GM21825 (cell line): ENCODE data around the gene HACD4.

ENCODE experiments used
- ATAC-seq: cut with Tn5 transposase; IDR thresholded peaks from one replicate; pipeline ENCODE4 v1.9.1; 2021; ENCODE audit warnings: mild to moderate bottlenecking, moderate library complexity; ENCODE audit not compliant: unreplicated experiment

Gene HACD4, protein sequence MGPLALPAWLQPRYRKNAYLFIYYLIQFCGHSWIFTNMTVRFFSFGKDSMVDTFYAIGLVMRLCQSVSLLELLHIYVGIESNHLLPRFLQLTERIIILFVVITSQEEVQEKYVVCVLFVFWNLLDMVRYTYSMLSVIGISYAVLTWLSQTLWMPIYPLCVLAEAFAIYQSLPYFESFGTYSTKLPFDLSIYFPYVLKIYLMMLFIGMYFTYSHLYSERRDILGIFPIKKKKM

DNA sequence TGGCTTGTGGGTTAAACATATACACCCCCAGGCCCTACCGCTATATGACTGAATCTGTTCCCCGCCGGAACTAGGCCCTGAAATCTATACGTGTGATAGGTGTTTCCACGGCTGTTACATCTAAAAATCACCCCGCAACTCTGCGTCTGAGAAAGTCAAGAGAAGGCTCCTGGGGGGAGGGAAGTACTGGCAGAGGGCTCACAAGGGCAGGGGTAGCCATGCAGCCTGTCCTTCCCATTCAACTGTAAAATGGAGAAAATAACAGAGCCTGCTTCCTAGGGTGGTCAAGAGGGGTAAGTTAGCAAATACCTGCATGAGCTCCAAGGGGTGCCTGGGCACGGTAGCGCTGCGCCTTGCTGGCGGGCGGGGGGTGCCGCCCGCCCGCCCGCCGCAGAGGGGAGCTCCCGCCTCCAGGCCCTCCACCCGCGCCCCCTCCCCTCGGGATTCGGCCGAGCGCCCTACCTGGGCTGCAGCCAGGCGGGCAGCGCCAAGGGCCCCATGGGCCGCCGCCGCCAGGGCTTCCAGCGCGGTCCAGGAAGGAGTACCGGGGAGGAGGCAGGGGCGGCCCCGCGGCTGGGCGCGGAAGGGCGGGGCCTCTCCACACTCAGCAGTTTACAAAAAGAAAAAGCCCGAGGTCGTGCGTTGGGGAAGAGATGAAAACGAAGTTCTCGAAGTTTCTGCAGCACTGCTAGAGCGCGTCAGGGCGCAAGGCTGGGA is at the start of gene HACD4:
HACD4 (minus strand) TSS at position 550 of the 717 bp plus-strand sequence; CDS start at position 500, 50 bp downstream.
- ATAC-seq, result peak; percentile 77

DNA sequence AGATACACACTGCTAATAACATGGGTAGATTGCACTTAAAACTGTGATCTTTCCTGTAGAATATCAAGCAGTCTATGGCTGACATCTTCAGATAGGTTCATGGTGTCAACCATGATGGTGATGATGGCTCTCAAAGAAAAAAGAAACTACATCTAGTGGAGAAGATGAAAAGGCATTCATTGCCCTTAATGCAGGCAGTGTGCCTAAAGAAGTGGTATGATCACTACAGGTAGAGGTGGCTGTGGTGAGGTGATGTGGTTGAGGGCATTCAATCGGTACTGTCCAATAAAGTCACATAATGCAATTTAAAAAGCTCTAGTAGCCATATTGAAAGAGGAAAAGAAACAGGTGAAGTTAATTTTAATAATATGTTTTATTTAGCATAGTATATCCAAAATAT is 49.4 kb upstream of the HACD4 start:
- ATAC-seq, result no peak

DNA sequence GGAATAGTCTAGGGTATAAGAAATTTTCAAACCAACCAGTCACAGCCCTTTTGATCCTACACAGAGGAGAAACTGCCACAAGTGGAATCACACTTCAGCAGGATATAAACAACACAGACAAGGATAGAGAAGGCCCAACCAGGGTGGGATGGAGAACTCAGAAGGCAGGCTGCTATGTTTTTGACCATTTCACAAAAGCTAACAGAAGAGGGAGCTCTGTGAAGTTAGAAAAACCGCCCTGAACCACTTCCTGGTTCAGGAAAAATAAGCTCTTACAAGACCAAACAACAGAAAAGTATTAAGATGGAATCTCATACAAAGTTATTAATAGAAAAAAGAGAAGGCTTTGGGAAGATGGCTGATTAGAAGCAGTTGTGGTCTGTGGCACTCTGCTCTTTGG is 47.3 kb upstream of the HACD4 start:
- ATAC-seq, result no peak

DNA sequence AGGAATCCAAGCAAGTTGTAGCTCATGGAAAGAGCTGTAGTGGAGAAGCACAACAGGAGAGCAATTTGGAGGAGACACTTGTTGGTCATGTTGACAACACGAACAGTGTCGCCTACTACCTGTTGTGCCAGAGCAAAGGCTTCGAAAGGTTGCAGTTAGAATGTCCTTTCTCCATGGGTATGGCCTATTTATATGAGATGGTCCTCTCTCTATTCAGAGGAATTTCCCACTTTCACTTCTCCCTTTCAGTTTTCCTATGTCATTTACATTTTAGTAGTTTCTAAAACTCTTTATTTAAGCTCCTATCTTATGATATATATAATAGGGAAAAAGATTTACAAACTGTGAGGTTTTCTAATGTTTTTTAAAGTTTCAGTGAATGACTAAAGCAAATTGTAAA is 46.3 kb upstream of the HACD4 start, which contains the start of gene IFNB1:
IFNB1 (minus strand) TSS at position 162 of the 400 bp plus-strand sequence; CDS start at position 89, 73 bp downstream.
- no peak for ATAC-seq

DNA sequence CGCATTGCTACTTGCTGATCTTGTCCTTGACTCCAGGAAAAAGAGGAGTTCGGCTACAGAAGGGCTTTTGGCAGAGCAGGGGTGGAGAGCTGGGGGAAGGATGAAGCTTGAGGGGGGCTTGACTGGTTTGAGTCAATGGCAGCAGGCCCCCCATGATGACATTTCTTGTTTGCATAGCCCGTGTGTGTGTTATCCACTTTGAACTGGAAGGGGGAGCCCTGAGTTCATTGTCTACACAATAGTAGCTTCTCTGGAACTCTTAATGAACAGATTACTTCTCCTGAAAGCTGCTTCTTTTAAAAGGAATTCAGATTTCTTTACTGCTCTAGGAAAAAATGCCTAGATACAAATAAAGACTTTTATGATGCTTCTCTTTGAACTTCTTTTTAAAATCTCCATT is 44.0 kb upstream of the HACD4 start:
- ATAC-seq, result no peak

DNA sequence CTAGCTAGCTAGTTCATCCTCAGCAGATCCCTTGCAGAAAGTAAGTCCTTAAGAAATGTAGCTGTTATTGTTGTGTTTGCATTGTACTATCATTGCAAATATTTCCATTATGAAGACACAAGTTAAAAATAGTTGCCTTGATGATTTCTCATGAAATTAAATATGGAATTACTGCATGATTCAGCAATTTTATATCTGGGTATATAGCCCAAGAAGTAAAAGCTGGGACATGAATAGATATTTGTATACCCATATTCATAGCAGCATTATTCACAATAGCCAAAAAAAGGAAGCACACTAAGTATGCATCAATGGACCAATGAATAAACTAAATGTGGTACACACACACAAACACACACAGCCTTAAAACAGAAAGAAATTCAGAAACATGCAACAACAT is 39.5 kb upstream of the HACD4 start:
- ATAC-seq, result no peak

DNA sequence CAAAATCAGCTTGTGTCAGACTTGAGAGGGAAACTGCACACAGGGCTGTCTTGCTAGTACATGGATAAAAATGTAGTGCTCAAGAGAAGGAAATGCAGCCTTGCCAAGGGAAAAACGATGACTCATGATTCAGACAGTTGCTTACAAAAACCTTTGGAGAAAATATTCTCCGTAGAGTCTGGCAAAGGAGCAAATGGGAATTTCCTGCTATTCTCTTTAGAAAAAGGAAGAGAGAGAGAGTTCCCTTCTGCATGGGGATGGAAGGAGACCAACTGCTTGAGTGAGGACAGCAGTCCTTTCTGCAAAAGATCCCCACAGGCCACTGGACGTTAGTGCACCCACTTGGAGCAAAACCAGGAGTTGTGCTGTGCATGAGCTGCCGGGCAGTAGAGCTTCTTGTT is 38.7 kb upstream of the HACD4 start:
- ATAC-seq, result no peak

DNA sequence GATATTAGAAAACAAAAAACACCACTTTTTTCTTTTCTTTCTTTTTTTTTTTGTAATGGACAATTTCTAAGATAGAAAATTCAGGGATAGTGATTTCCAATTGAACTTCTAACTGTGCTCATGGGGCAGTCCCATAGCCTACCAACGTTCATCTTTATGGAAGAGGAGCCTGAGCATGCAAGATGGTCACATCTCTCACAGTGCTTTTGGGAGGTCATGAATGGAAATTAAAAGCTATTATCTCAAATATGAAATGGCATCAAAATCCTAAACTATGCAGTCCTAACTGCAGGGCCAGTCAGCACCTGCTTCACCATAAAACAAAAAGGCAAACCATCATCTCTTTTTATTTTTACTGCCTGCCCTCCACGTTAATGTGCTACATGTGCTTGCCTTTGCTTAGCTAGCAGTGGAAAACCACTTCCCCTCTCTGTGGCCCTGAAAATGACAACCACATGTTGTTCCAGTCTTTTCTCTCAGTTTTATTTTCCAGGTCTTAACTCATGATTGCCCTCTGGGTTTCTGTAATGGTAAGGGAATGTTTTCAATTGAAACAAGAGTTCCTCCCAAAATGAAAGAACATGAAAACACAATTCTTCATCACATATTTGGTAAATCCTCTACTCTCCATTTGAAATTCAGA is 29.6 kb upstream of the HACD4 start:
- peak; percentile 63 for ATAC-seq

DNA sequence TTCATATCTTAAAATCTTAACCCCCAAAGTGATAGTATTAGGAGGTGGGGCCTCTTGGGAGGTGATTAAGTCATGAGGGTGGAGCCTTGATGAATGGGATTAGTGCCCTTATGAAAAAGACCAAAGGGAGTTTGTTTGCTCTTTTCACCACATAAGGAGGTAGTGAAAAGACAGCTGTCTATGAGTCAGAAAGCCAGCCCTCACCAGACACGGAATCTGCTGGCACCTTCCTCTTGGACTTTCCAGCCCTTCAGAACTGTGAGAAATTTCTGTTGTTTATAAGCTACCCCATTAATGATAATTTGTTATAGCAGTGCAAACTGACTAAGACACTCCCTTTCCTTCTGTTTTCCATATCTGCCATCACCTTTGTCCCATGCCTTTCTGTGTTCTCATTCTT is 25.5 kb upstream of the HACD4 start:
- ATAC-seq, result no peak

DNA sequence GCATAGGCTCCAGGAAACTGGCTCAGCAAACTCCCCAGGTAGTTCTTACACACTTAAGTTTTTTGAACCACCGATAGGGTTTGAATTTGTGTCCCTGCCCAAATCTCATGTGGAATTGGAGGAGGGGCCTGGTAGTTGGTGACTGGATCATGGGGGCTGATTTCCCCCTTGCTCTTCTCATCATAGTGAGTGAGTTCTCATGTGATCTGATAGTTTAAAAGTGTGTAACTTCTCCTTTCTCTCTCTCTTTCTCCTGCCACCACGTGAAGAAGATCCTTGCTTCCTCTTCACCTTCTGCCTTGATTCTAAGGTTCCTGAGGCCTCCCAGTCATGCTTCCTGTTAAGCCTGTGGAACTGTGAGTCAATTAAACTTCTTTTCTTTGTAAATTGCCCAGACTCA is 22.4 kb upstream of the HACD4 start:
- ATAC-seq, result no peak

DNA sequence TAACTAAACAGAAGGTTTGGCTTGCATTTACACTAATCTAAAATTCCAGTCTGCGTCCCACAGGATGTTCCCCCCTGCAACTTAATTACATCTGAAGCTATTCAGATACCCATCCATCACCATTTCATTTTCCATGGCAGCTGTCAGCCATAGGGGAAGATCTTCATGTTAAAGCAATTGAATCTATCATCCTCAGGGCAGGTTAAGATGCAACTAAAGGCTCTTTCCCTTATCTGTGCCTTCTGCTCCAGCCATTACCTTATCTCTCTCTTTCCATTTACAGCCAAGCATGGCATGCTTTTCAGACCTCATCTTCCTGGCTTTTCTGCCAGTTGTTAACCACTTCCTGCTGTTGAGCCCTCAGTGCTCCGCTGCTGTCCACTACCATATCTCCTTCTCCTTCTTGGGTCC is 15.8 kb upstream of the HACD4 start:
- no peak for ATAC-seq

DNA sequence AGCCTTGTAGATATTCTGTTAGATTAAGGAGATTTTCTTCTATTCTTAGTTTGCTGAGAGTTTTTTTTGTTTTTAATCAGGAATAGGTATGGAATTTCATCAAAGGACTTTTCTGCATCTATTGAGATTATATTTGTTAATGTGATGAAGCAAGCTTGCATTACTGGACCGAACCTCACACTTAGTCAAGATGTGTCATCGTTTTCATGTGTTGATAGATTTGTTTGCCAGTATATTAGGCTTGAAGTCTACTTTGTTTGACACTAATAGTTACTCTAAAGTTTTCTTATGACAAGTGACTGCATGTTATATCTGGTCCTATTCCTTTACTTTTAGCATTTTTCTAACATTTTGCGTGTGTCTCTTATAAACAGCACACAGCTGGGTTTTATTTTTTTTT is 12.4 kb upstream of the HACD4 start:
- ATAC-seq, result no peak

DNA sequence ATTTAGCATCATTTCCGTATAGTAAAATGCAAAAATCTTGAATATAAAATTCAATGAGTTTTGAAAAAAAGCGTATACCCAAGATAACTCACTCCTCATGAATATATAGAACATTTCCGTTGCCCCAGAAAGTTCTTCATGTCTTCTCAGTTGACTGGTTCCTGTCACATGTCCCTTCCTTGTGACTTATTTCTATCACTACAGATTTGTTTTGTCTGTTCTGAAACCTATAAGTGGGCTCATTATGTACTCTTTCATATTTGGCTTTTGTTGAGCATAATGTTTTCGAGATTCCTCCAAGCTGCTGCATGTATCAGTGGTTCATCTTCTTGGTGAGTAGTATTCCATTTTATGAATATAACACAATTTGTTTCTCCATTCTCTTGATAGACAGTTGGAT is 11.0 kb upstream of the HACD4 start:
- no peak for ATAC-seq

DNA sequence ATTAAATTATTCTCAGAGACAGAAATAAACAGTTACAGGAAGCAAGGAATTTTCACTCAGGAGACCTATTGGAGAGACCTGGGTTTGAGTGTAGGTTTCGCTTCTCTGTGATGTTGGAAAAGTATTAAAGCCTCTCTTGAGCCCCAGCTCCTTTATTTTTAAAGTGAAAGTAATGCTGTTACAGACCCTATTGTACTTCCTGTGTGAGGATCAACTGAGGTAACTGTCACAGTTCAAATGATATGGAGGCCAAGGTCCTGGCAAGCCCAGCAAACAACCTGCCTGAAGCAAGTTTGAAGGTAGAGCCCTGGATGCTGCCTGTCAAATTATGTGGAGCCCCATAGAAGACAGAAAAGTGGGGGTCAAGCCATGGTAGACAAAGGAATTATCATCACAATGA is 7.9 kb upstream of the HACD4 start:
- no peak for ATAC-seq

DNA sequence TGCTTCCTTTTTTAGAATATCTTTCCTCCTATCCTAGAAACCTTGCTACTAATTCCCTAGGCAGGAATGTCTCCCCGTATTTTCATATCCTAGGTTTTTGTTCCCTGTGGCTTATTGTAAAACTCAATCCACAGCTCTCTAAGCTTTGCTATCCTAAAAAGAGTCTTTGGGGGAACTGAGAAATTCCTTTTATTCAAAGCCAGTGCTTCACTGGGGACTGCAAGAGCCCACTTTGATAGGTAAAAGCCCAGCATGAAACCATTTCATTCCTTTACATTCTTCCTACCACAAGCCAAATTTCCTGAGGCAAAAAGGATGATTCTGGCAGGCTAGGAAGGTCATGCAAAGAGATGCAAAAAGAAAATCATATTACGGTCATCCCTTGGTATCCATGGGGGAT is 5.8 kb upstream of the HACD4 start:
- no peak for ATAC-seq

DNA sequence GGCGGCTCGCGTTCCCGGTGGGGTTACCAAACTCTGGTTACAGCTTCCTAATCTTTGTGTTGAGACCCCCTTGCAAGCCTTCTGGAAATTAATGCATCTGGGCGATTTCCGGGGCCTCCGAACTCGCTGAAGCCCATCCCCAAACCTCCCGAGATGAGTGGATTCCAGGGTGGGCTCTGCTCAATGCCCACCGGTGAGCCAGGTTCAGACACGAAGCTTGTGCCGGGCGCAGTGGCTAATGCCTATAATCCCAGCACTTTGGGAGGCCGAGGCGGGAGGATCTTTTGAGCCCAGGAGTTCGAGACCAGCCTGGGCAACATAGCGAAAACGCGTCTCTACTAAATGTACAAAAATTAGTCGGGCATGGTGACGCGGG is 356 bp upstream of the HACD4 start:
- ATAC-seq, result no peak

DNA sequence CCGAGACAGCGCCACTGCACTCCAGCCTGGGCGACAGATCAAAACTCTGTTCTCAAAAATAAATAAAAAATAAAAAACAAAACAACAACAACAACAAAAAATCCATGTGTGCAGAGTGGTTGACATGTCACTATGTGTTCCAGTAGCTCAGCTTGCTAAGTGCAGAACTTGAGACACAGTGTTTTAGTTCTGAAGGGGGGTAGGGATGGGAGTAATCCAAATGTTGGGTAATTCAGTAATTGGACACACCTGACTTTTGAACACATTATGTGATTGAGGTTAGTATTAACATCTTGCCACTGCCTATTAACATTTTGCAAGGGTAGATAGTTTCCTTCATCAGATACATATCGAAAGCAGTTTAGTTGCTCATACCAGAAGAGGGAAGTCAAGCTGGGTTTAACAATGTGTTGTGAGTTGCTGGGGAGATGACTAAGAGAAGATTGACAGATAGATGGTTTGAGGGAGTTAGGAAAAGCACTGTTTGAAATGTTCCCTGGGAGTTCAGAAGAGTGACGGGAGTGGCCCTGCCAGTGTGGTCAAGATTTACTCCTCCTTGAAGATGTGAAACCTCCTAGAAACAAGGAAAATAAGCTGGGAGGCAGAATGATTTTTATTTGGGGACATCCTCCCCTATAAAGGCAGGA is 928 bp downstream of the HACD4 start:
- peak; percentile 70 for ATAC-seq

DNA sequence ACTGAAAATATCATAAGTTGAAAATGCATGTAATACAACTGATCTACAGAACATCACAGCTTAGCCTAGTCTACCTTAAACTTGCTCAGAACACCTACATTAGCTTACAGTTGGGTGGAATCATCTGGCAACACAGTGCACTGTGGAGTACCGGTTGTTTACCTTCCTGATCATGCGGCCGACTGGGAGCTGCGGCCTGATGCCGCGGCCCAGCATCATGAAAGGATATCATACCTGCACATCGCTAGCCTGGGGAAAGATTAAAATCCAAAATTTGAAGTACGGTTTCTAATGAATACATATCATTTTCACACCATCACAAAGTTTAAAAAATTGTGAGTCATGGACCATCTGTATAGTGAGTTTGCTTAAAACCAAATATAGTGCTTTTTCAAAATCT is 1.8 kb downstream of the HACD4 start:
- ATAC-seq, result no peak

DNA sequence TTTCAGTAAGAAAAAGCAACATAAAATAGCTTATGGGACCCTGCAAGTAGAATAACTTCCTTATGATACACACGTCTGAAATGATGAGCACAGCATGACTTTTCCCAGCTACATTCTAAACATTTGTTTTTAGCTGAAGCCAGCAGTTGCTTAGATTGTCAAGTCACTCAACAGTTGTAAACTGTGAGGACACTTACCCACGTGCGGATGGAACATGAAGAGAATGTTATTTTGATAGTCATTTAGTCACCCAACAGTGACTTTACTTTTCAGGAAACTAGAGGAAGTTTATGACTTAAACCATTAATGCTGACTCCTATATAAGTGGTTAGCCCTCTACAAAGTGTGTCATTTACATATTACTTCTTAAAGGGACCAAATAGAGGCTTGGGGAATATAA is 3.0 kb downstream of the HACD4 start:
- ATAC-seq, result no peak

DNA sequence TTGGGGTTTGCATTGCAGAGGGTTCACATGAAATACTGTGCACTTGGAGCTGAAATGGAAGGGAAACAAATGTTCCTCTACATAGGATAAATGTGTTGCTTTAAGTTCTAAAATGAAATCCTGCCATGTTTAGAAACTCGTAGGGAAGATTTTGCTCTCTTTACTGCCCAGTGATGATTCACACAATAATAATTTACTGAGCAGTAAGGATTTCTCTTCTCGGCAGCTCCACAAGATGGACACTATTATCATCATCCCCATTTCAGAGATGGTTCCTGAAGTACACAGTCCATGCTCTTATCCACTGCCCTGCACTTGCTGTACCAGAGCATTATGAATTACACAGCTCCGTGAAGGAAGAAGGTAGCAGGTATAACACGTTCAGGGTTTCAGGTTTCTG is 4.1 kb downstream of the HACD4 start:
- ATAC-seq, result no peak

DNA sequence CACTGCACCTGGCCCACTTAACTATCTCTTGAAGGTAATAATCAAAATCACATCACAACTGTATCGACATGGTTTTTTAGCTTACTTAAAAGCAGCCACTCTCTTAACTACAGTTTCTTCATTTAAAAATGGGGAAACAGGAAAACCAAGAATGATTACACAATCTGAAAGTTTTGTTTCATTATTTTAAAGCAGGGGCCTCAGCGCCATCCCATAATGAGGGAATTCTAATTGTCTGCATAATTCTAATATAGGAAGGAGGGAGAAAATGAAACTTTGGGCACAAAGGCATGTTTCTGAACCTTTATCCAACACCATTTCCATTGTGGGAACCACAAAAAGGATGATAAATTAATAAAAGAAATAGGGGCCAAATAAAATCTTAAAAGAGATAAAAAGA is 7.6 kb downstream of the HACD4 start:
- no peak for ATAC-seq

DNA sequence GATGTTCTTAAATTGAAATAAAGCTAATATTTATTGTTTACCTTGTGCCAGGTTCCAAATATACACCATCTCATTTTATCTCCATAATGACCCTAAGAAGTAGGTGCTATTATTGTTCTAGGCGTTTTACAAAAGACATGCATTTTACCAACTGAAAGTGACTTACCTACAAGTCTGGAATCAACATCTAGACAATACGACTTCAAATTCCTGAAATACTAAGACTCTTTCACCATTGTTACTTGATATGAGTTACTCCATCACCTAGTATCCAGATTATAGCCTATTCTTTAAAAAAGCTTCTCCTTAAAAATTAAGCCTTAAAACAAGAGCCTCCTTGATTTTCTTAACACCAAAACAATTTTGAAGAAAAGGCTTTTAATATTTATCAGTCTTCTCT is 13.3 kb downstream of the HACD4 start:
- no peak for ATAC-seq
